Activated CD8-positive, alpha-beta T cell treated with anti-CD3 and anti-CD28 coated beads, Interleukin-2, amount 10 ng/mL, durations not matched to agents 7 days and 5 days (primary cell): Measurements from ENCODE around the gene CES3. TPM values are rescaled to one million over a fixed set of nuclear protein-coding genes. Genes with fewer than 3 reads are reported as not detected.
"Not testable (repeated sequence)": the region's sequence is repeated elsewhere in the genome, so short reads cannot be mapped to it uniquely, and the experiment has no call there.

Experiments used
- ATAC-seq: fragments of 150-1000 bp; cut with Tn5 transposase; one replicate; pipeline ENCODE4 v1.10.0; 2021; ENCODE audit warnings: moderate library complexity
- CTCF ChIA-PET: fragments of 350-600 bp; sonication (Branson Sonifier 250); formaldehyde crosslinking; loops from one replicate; lab custom pipeline; 2021; ENCODE audit warnings: antibody characterized with exemption; lab: Charles Lee
- POLR2A ChIA-PET: fragments of 350-600 bp; sonication (Branson Sonifier 250); formaldehyde crosslinking; loops from one replicate; lab custom pipeline; 2021; ENCODE audit warnings: antibody characterized with exemption; lab: Charles Lee
- DNase-seq: peaks from one replicate; pipeline ENCODE4 v3.0.0-alpha.2; 2020
- H3K27ac Mint-ChIP-seq: one replicate; pipeline ENCODE4 v1.8.0; 2021; ENCODE audit warnings: mild to moderate bottlenecking, mixed read lengths
- H3K27me3 Mint-ChIP-seq: one replicate; pipeline ENCODE4 v1.8.0; 2021; ENCODE audit warnings: low read depth, mixed read lengths
- H3K36me3 Mint-ChIP-seq: one replicate; pipeline ENCODE4 v1.8.0; 2021; ENCODE audit warnings: low read depth, mixed read lengths
- H3K4me1 Mint-ChIP-seq: one replicate; pipeline ENCODE4 v1.8.0; 2021; ENCODE audit warnings: low read depth, mixed read lengths
- H3K4me3 Mint-ChIP-seq: one replicate; pipeline ENCODE4 v1.8.0; 2021; ENCODE audit warnings: mild to moderate bottlenecking, mixed read lengths
- H3K9me3 Mint-ChIP-seq: one replicate; pipeline ENCODE4 v1.8.0; 2022; ENCODE audit warnings: mixed read lengths; ENCODE audit not compliant: insufficient read depth
- total RNA-seq, 2 experiments: library from RNA; stranded (reverse); gene quantifications; one replicate each; pipeline ENCODE4 v1.2.3, GENCODE V29; 2021

CES3 gene
- total RNA-seq, 2 experiments from 2014 or later = 2.4 to 4.3 TPM

- H3K4me3 Mint-ChIP-seq, H3K9me3 Mint-ChIP-seq, H3K27ac Mint-ChIP-seq, H3K36me3 Mint-ChIP-seq, POLR2A ChIA-PET, DNase-seq, ATAC-seq: not testable (repeated sequence)
- CTCF ChIA-PET = interaction anchor here (4.1 kb wide), 1 partner anchor 200 kb away, joined by 18 read pairs; no protein-coding TSS in a partner anchor
- Mint-ChIP-seq H3K27me3 (peaks cover 21% of the 10 kb centered on the region), H3K4me1 (peaks cover 21% of the 10 kb centered on the region)
Measured at GRCh38 chr16:66955363-66956153, 5.5 kb upstream of the CES3 start.

DNA sequence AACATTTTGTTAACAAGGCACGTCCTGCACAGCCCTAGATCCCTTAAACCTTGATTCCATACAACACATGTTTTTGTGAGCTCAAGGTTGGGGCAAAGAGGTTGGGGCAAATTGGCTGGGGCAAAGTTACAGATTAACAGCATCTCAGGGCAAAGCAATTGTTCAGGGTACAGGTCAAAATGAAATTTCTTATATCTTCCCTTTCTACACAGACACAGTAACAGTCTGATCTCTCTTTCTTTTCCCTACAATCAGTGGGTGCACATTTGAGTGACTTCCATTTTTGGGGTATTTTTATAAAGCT is 5.0 kb upstream of the CES3 start:
- H3K4me3 Mint-ChIP-seq, H3K27ac Mint-ChIP-seq, H3K9me3 Mint-ChIP-seq, H3K36me3 Mint-ChIP-seq, POLR2A ChIA-PET, ATAC-seq, DNase-seq: not testable (repeated sequence)
- peaks cover 26% of the 10 kb centered on the region for H3K4me1 Mint-ChIP-seq
- H3K27me3 Mint-ChIP-seq = peaks cover 18% of the 10 kb centered on the region
- CTCF ChIA-PET = interaction anchor here (1.4 to 4.1 kb wide), 3 partner anchors 60 to 200 kb away, joined by 3 to 18 read pairs (median 13); no protein-coding TSS in a partner anchor

- H3K27me3 Mint-ChIP-seq = no peaks in the 10 kb centered on the region
- ATAC-seq (no peak), DNase-seq (no peak)
- peak overlapping the region; percentile 47 for H3K27ac Mint-ChIP-seq
- no peaks in the 10 kb centered on the region for H3K36me3 Mint-ChIP-seq
- H3K4me3 Mint-ChIP-seq = no peak overlapping the region
- ChIA-PET CTCF (interaction anchor here (0.9 to 5.2 kb wide), 13 partner anchors 9 to 226 kb away, joined by 3 to 31 read pairs (median 4); no protein-coding TSS in a partner anchor), POLR2A (interaction anchor here (0.6 kb wide), 1 partner anchor 154 kb away, joined by 8 read pairs; no protein-coding TSS in a partner anchor)
- peaks cover 40% of the 10 kb centered on the region for H3K4me1 Mint-ChIP-seq
- no peaks in the 10 kb centered on the region for H3K9me3 Mint-ChIP-seq
Measured at GRCh38 chr16:66958857-66959703, 2.0 kb upstream of the CES3 start.

GRCh38 chr16:66959704-66960161 is 1.3 kb upstream of the CES3 start:
- Mint-ChIP-seq H3K4me1 (peaks cover 39% of the 10 kb centered on the region), H3K27me3 (no peaks in the 10 kb centered on the region), H3K9me3 (no peaks in the 10 kb centered on the region), H3K4me3 (no peak overlapping the region), H3K27ac (no peak overlapping the region), H3K36me3 (no peaks in the 10 kb centered on the region)
- ATAC-seq = no peak
- POLR2A ChIA-PET = no interaction called here
- no peak for DNase-seq
- CTCF ChIA-PET = interaction anchor here (0.9 to 5.2 kb wide), 15 partner anchors 8 to 225 kb away, joined by 3 to 31 read pairs (median 5); no protein-coding TSS in a partner anchor

DNA sequence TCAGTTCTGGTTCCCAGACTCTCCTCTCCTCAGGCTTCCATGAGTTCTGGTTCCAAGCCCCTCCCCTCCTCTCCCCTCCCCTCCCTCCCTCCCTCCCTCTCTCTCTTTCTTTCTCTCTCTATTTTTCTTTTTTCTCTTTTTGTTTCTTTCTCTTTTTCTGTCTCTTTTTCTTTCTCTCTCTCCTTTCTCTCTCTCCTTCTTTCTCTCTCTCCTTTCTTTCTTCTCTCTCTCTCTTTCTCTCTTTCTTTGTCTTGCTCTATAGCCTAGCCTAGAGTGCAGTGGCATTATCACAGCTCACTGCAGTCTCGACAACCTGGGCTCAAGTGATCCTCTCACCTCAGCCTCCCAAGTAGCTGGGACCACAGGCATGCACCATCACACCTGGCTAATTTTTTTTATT is 796 bp upstream of the CES3 start:
- H3K9me3 Mint-ChIP-seq = no peaks in the 10 kb centered on the region
- POLR2A ChIA-PET = no interaction called here
- H3K27me3 Mint-ChIP-seq = peaks cover 2% of the 10 kb centered on the region
- H3K27ac Mint-ChIP-seq = no peak overlapping the region
- ATAC-seq (no peak), DNase-seq (no peak)
- peaks cover 39% of the 10 kb centered on the region for H3K4me1 Mint-ChIP-seq
- H3K4me3 Mint-ChIP-seq = no peak overlapping the region
- CTCF ChIA-PET = interaction anchor here (0.7 to 5.2 kb wide), 21 partner anchors 13 to 436 kb away, joined by 3 to 31 read pairs (median 3); no protein-coding TSS in a partner anchor
- H3K36me3 Mint-ChIP-seq = no peaks in the 10 kb centered on the region

DNA sequence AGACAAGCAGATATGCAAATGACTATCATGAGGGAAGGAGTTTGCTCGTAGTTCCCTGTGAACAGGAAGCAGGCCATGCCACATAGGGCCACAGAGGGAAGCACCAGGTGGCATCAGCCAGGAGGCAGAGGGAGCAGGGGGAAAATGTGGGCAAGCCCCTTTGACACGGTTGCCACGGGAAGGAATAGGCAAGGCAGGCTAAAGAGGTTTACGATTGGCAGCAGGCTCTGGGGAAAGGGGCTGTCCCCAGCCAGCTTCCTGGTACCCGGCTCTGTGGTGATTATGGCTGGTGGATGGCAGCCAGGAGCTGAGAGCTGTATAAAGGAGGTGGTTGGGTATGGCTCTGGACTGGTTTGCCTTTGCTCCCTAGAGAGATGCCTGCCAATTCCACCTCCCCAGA is 848 bp downstream of the CES3 start:
- POLR2A ChIA-PET = interaction anchor here (1.2 kb wide), 1 partner anchor 14 kb away, joined by 3 read pairs; no protein-coding TSS in a partner anchor
- Mint-ChIP-seq H3K27ac (peak overlapping the region; percentile 86), H3K27me3 (peaks cover 2% of the 10 kb centered on the region), H3K4me3 (peak overlapping the region; percentile 48), H3K36me3 (no peaks in the 10 kb centered on the region), H3K9me3 (no peaks in the 10 kb centered on the region), H3K4me1 (peaks cover 39% of the 10 kb centered on the region)
- ATAC-seq (peak; percentile 31), DNase-seq (no peak)
- CTCF ChIA-PET = interaction anchor here (0.6 to 2.3 kb wide), 18 partner anchors 9 to 411 kb away, joined by 3 to 14 read pairs (median 4); no protein-coding TSS in a partner anchor

- H3K27me3 Mint-ChIP-seq = peaks cover 2% of the 10 kb centered on the region
- peaks cover 28% of the 10 kb centered on the region for H3K4me1 Mint-ChIP-seq
- no peaks in the 10 kb centered on the region for H3K9me3 Mint-ChIP-seq
- DNase-seq (no peak), ATAC-seq (no peak)
- H3K4me3 Mint-ChIP-seq = no peak overlapping the region
- no peaks in the 10 kb centered on the region for H3K36me3 Mint-ChIP-seq
- ChIA-PET POLR2A (no interaction called here), CTCF (interaction anchor here (0.7 to 2.2 kb wide), 3 partner anchors 10 to 191 kb away, joined by 3 to 7 read pairs (median 3); no protein-coding TSS in a partner anchor)
- H3K27ac Mint-ChIP-seq = no peak overlapping the region
Measured at GRCh38 chr16:66964049-66964448, 3.0 kb downstream of the CES3 start.

GRCh38 chr16:66968847-66969246 is 7.8 kb downstream of the CES3 start:
- peaks cover 2% of the 10 kb centered on the region for H3K27me3 Mint-ChIP-seq
- no peaks in the 10 kb centered on the region for H3K36me3 Mint-ChIP-seq
- ATAC-seq (no peak), DNase-seq (no peak)
- H3K4me1 Mint-ChIP-seq = peaks cover 2% of the 10 kb centered on the region
- POLR2A ChIA-PET = no interaction called here
- H3K27ac Mint-ChIP-seq = no peak overlapping the region
- no peak overlapping the region for H3K4me3 Mint-ChIP-seq
- no peaks in the 10 kb centered on the region for H3K9me3 Mint-ChIP-seq
- CTCF ChIA-PET = interaction anchor here (0.8 to 1.4 kb wide), 4 partner anchors 10 to 49 kb away, joined by 3 to 6 read pairs (median 3); no protein-coding TSS in a partner anchor

DNA sequence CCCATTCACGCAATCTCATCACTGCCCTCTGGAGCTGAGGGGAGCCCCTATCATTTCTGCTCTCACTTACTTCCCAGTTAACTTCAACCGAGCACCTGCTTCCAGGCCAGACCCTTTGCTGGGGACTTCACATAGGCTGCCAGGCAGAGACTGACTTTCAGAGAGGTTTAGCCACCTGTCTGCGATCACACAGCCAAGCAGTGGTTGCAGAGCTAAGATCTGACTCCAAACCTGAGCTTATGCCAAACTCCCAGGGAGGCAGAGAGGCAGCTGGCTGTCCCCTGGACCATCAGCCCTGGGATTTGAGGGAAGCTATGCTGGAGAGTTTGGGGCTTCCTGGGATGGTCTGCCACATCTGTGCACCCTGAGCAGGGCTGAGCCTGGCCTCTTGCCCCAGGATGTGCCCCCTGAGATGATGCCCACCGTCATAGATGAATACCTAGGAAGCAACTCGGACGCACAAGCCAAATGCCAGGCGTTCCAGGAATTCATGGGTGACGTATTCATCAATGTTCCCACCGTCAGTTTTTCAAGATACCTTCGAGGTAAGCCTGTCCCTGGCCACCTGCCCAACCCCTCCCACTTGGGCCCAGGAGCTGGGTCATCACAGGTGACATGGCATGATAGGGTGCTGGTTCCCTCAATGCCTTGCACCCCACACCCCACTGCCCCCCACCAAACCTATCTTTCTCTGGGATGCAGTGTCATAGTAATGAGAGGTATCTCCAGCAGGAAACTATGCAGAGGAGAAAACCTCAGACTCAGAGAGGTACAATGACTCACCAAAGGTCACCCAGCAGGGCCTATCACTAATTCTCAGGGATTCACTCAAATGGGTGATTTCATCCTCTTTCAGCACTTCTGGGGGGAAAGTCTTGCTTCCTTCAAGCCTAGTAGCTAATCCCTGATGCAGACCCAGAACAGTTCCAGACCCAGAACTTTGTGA is 10.0 kb downstream of the CES3 start:
- Mint-ChIP-seq H3K27ac (no peak overlapping the region), H3K9me3 (no peaks in the 10 kb centered on the region), H3K27me3 (no peaks in the 10 kb centered on the region), H3K36me3 (no peaks in the 10 kb centered on the region), H3K4me3 (no peak overlapping the region), H3K4me1 (peaks cover 15% of the 10 kb centered on the region)
- ATAC-seq (no peak), DNase-seq (no peak)
- POLR2A ChIA-PET = no interaction called here
- CTCF ChIA-PET = interaction anchor here (1.2 to 1.5 kb wide), 2 partner anchors 10 to 184 kb away, joined by 4 to 5 read pairs; partner anchors contain the start of gene CES3

- H3K27ac Mint-ChIP-seq = no peak overlapping the region
- CTCF ChIA-PET = interaction anchor here (1.0 to 1.9 kb wide), 3 partner anchors 11 to 40 kb away, joined by 3 to 7 read pairs (median 3); no protein-coding TSS in a partner anchor
Measured at GRCh38 chr16:66972983-66973382, 11.9 kb downstream of the CES3 start.

More at GRCh38 chr16:66972983-66973382, 11.9 kb downstream of the CES3 start:
- POLR2A ChIA-PET = no interaction called here
- DNase-seq = no peak
- no peak for ATAC-seq
- H3K4me3 Mint-ChIP-seq = no peak overlapping the region
- H3K4me1 Mint-ChIP-seq = peaks cover 29% of the 10 kb centered on the region
- no peaks in the 10 kb centered on the region for H3K27me3 Mint-ChIP-seq
- H3K9me3 Mint-ChIP-seq = no peaks in the 10 kb centered on the region
- no peaks in the 10 kb centered on the region for H3K36me3 Mint-ChIP-seq
